Adipocyte (in vitro differentiated cells): ENCODE results near the gene RAB7A.
A peak's percentile ranks its signal among the peaks of the same experiment; 100 is the strongest.

Experiments used
- DNase-seq: peaks from one replicate; pipeline ENCODE4 v3.0.0-alpha.2; 2015; ENCODE audit warnings: low read depth
- H3K27me3 ChIP-seq: replicated peaks from 2 replicates; pipeline ENCODE4 v1.7.0; 2013; ENCODE audit warnings: mild to moderate bottlenecking, low read length, moderate library complexity; ENCODE audit not compliant: control insufficient read depth, insufficient read depth
- H3K36me3 ChIP-seq: 2 replicates; pipeline ENCODE4 v1.7.0; 2013; ENCODE audit warnings: low read length, mild to moderate bottlenecking, moderate library complexity; ENCODE audit not compliant: control insufficient read depth, insufficient read depth, severe bottlenecking
- H3K4me1 ChIP-seq: 2 replicates; pipeline ENCODE4 v1.7.0; 2013; ENCODE audit warnings: mild to moderate bottlenecking, low read length, moderate library complexity; ENCODE audit not compliant: control insufficient read depth, insufficient read depth
- H3K4me3 ChIP-seq: 2 replicates; pipeline ENCODE4 v1.7.0; 2013; ENCODE audit warnings: mild to moderate bottlenecking, low read length, moderate library complexity
- H3K9ac ChIP-seq: 2 replicates; pipeline ENCODE4 v1.7.0; 2013; ENCODE audit warnings: mild to moderate bottlenecking, low read length, moderate library complexity
- H3K9me3 ChIP-seq: 2 replicates; pipeline ENCODE4 v1.7.0; 2013; ENCODE audit warnings: mild to moderate bottlenecking, low read length, moderate library complexity; ENCODE audit not compliant: control insufficient read depth

RAB7A gene

DNA sequence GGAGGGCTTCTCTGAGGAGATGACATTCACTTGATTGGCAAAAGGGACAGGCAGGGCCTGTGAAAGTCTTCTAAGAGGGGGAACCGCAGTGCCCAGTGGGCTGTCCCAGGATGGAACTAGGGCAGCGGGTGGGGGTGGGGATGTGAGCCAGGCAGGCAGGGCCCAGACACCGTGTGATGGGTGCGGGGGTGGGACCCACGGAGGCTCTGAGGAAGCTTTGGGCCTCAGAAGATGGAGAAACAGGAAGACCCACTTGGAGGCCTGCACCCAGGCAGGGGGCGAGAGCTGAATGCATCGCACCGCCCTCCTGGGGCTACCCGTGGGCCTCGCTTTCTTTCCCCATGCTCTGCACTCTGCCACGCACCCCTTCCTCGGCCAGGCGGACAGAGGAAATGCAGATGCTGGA lies 120.5 kb downstream of the RAB7A start:
- Histone ChIP-seq H3K36me3 (no peaks in the 10 kb centered on the region), H3K4me1 (peaks cover 3% of the 10 kb centered on the region), H3K27me3 (no peaks in the 10 kb centered on the region), H3K4me3 (no peak overlapping the region), H3K9ac (peak overlapping the region; percentile 74), H3K9me3 (no peaks in the 10 kb centered on the region)
- DNase-seq = no peak

GRCh38 chr3:128847666-128848370 lies 121.8 kb downstream of the RAB7A start:
- Histone ChIP-seq H3K9me3 (no peaks in the 10 kb centered on the region), H3K9ac (no peak overlapping the region), H3K4me1 (peaks cover 3% of the 10 kb centered on the region), H3K36me3 (no peaks in the 10 kb centered on the region), H3K4me3 (no peak overlapping the region), H3K27me3 (no peaks in the 10 kb centered on the region)
- DNase-seq = no peak

DNA sequence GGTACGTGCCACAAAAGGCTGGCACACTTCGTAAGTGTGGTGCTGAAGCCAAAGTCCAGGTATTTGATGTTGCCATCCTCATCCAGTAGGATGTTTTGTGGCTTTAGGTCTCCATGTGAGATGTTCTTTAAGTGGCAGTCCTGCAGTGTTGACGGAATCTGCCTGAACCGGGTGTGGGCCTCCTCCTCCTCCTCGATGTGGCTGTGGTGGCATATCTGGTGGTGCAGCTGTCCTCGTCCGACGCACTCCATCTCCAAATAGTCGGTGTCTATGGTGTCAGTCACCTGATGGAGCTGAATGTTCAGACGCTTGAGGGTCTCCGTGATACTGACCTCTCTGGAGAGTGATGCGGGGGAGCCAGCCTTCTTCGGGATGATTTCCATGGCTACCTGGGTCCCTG lies 123.0 kb downstream of the RAB7A start:
- Histone ChIP-seq H3K9ac (no peak overlapping the region), H3K4me1 (peaks cover 3% of the 10 kb centered on the region), H3K27me3 (no peaks in the 10 kb centered on the region), H3K4me3 (no peak overlapping the region), H3K36me3 (no peaks in the 10 kb centered on the region), H3K9me3 (peaks cover 3% of the 10 kb centered on the region)
- DNase-seq = no peak

DNA sequence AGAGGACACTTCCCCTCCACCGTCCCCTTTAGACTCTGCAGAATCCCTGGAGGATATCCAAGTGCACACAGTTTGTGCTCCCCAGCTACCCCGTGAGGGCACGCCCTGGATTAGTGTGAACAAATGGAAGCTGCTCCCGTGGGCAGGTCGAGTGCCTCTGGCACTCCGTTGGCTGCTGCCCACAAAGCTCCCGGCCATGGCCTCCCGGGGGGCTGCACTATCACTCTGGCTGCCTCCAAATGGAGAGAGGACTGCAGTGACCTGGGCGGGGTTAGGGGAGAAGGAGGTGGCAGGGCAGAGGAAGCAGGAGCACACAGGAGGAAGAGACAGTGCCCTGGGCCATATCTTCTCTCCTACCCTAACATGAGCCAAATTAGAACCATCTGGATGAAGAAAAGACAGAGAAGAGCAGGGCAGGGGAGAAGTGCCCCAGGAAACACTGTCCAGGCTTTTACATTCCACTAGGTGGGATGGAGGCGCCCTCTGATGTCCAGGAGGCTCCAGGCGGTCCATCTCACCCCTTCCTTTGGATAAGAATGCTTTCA lies 124.0 kb downstream of the RAB7A start:
- no peaks in the 10 kb centered on the region for H3K27me3 ChIP-seq
- H3K9me3 ChIP-seq = peaks cover 12% of the 10 kb centered on the region
- peaks cover 3% of the 10 kb centered on the region for H3K4me1 ChIP-seq
- no peaks in the 10 kb centered on the region for H3K36me3 ChIP-seq
- H3K9ac ChIP-seq = no peak overlapping the region
- DNase-seq = peak; percentile 16
- no peak overlapping the region for H3K4me3 ChIP-seq

- no peak for DNase-seq
- no peaks in the 10 kb centered on the region for H3K36me3 ChIP-seq
- peaks cover 12% of the 10 kb centered on the region for H3K9me3 ChIP-seq
- no peak overlapping the region for H3K9ac ChIP-seq
- H3K27me3 ChIP-seq = no peaks in the 10 kb centered on the region
- H3K4me1 ChIP-seq = peaks cover under 1% of the 10 kb centered on the region
- no peak overlapping the region for H3K4me3 ChIP-seq
These were observed 124.6 kb downstream of the RAB7A start for GRCh38 chr3:128850544-128850943.

- H3K27me3 ChIP-seq = no peaks in the 10 kb centered on the region
- no peak for DNase-seq
- no peak overlapping the region for H3K4me3 ChIP-seq
- peaks cover 12% of the 10 kb centered on the region for H3K9me3 ChIP-seq
- no peak overlapping the region for H3K9ac ChIP-seq
- peaks cover 4% of the 10 kb centered on the region for H3K4me1 ChIP-seq
- H3K36me3 ChIP-seq = no peaks in the 10 kb centered on the region
These were observed 125.6 kb downstream of the RAB7A start for GRCh38 chr3:128851601-128852000.

- DNase-seq = no peak
- H3K4me3 ChIP-seq = peak overlapping the region; percentile 41
- peaks cover 4% of the 10 kb centered on the region for H3K4me1 ChIP-seq
- no peaks in the 10 kb centered on the region for H3K36me3 ChIP-seq
- peaks cover 23% of the 10 kb centered on the region for H3K9me3 ChIP-seq
- H3K27me3 ChIP-seq = no peaks in the 10 kb centered on the region
- no peak overlapping the region for H3K9ac ChIP-seq
These were observed 127.8 kb downstream of the RAB7A start for GRCh38 chr3:128853826-128854225.

GRCh38 chr3:128854475-128854874 lies 128.5 kb downstream of the RAB7A start:
- DNase-seq = no peak
- Histone ChIP-seq H3K9ac (peak overlapping the region; percentile 45), H3K4me3 (peak overlapping the region; percentile 41), H3K4me1 (peaks cover 4% of the 10 kb centered on the region), H3K9me3 (peaks cover 29% of the 10 kb centered on the region), H3K36me3 (no peaks in the 10 kb centered on the region), H3K27me3 (no peaks in the 10 kb centered on the region)

- H3K9ac ChIP-seq = no peak overlapping the region
- H3K36me3 ChIP-seq = no peaks in the 10 kb centered on the region
- DNase-seq = no peak
- H3K4me1 ChIP-seq = peaks cover 4% of the 10 kb centered on the region
- H3K4me3 ChIP-seq = no peak overlapping the region
- peaks cover 40% of the 10 kb centered on the region for H3K9me3 ChIP-seq
- H3K27me3 ChIP-seq = no peaks in the 10 kb centered on the region
These were observed 129.6 kb downstream of the RAB7A start for GRCh38 chr3:128855569-128855968.

DNA sequence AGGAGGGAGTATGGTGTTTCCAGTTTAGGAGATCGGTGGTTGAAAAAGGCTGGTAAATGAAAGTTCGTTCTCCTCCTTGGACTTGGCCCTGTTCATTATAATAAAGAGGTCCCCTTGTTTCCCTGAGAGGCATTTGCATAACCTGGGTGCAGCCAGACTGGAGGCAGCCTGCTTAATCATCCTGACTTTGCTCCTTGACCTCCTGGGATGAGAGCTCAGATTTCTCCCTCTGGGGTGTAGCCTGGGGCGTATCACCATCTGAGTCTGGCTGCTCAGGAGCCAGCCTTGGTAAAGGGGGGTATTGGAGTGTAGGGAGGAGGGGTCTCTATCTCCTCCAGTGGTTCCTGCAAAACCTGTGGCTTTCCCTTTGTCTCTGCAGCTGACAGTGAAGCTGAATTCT lies 132.2 kb downstream of the RAB7A start:
- peaks cover 43% of the 10 kb centered on the region for H3K9me3 ChIP-seq
- no peaks in the 10 kb centered on the region for H3K36me3 ChIP-seq
- DNase-seq = peak; percentile 5
- H3K9ac ChIP-seq = no peak overlapping the region
- peaks cover 4% of the 10 kb centered on the region for H3K4me1 ChIP-seq
- H3K27me3 ChIP-seq = no peaks in the 10 kb centered on the region
- H3K4me3 ChIP-seq = no peak overlapping the region

- DNase-seq = no peak
- no peaks in the 10 kb centered on the region for H3K36me3 ChIP-seq
- H3K4me1 ChIP-seq = peaks cover 8% of the 10 kb centered on the region
- H3K4me3 ChIP-seq = no peak overlapping the region
- H3K27me3 ChIP-seq = no peaks in the 10 kb centered on the region
- H3K9me3 ChIP-seq = peaks cover 33% of the 10 kb centered on the region
- no peak overlapping the region for H3K9ac ChIP-seq
These were observed 133.6 kb downstream of the RAB7A start for GRCh38 chr3:128859630-128860029.

- Histone ChIP-seq H3K27me3 (no peaks in the 10 kb centered on the region), H3K36me3 (no peaks in the 10 kb centered on the region), H3K4me3 (no peak overlapping the region), H3K4me1 (peaks cover 12% of the 10 kb centered on the region), H3K9ac (no peak overlapping the region), H3K9me3 (peaks cover 31% of the 10 kb centered on the region)
- no peak for DNase-seq
These were observed 135.5 kb downstream of the RAB7A start for GRCh38 chr3:128861491-128861890.
